ENCODE results near the gene OR10J1. TPM values are rescaled to one million over a fixed set of nuclear protein-coding genes. Genes with fewer than 3 reads are reported as not detected.

Gene OR10J1
- not detected for polyA plus RNA-seq
- long read RNA-seq, donor 1, result 0 reads
- long read RNA-seq, donor 2, result 0 reads
- long read RNA-seq, donor 3, result 0 reads
- long read RNA-seq, donor 4, result 0 reads
- long read RNA-seq, donor 5, result 0 reads
- long read RNA-seq, donor 6, result 0 reads
- long read RNA-seq, donor 7, result 0 reads
- long read RNA-seq, donor 8, result 0 reads
- long read RNA-seq, donor 9, result 0 reads
- long read RNA-seq, donor 10, result 0 reads
- long read RNA-seq, donor 11, result 0 reads

GRCh38 chr1:159439422-159439821 is at the start of gene OR10J1:
Gene OR10J1, plus strand, starts transcription at chr1:159439722. Its CDS starts 70 bp downstream, at chr1:159439792.
- no peaks in the 10 kb centered on the region for H3K36me3 ChIP-seq (ENCODE audit: control insufficient read depth, insufficient read depth, low read length)
- H3K4me3 ChIP-seq (ENCODE audit: low read length), result no peak within 1 kb of the TSS
- no peaks in the 10 kb centered on the region for H3K9me3 ChIP-seq (ENCODE audit: control insufficient read depth, low read depth, low read length)
- DNase-seq, result no peak
- H3K27ac ChIP-seq (ENCODE audit: low read length), result no peak within 1 kb of the TSS
- peaks cover 17% of the 10 kb centered on the region for H3K4me1 ChIP-seq (ENCODE audit: control insufficient read depth, insufficient read depth, low read length)
- H3K27me3 ChIP-seq (ENCODE audit: control insufficient read depth, insufficient read depth, low read length), result no peaks in the 10 kb centered on the region

GRCh38 chr1:159406821-159407220 is 32.7 kb upstream of the OR10J1 start:
- DNase-seq, result no peak
- Histone ChIP-seq H3K27me3 (ENCODE audit: control insufficient read depth, insufficient read depth, low read length) (no peaks in the 10 kb centered on the region), H3K4me1 (ENCODE audit: control insufficient read depth, insufficient read depth, low read length) (no peaks in the 10 kb centered on the region), H3K4me3 (ENCODE audit: low read length) (no peak overlapping the region), H3K9me3 (ENCODE audit: control insufficient read depth, low read depth, low read length) (no peaks in the 10 kb centered on the region), H3K36me3 (ENCODE audit: control insufficient read depth, insufficient read depth, low read length) (no peaks in the 10 kb centered on the region), H3K27ac (ENCODE audit: low read length) (no peak overlapping the region)
- no CpG with 5 or more reads among the region's 2 CpGs for WGBS (ENCODE audit: insufficient coverage, low lambda C conversion rate)

GRCh38 chr1:159408862-159409400 is 30.6 kb upstream of the OR10J1 start:
- DNase-seq, result no peak
- Histone ChIP-seq H3K9me3 (ENCODE audit: control insufficient read depth, low read depth, low read length) (no peaks in the 10 kb centered on the region), H3K4me3 (ENCODE audit: low read length) (no peak overlapping the region), H3K27ac (ENCODE audit: low read length) (no peak overlapping the region), H3K27me3 (ENCODE audit: control insufficient read depth, insufficient read depth, low read length) (no peaks in the 10 kb centered on the region), H3K36me3 (ENCODE audit: control insufficient read depth, insufficient read depth, low read length) (no peaks in the 10 kb centered on the region), H3K4me1 (ENCODE audit: control insufficient read depth, insufficient read depth, low read length) (no peaks in the 10 kb centered on the region)
- WGBS (ENCODE audit: insufficient coverage, low lambda C conversion rate), result 82% methylated on average over 2 of the region's 6 CpGs

- no CpG with 5 or more reads among the region's 8 CpGs for WGBS (ENCODE audit: insufficient coverage, low lambda C conversion rate)
These were observed 17.7 kb upstream of the OR10J1 start for GRCh38 chr1:159421821-159422220.

GRCh38 chr1:159428536-159428935 is 11.0 kb upstream of the OR10J1 start:
- H3K27ac ChIP-seq (ENCODE audit: low read length), result peak overlapping the region; percentile 96
- DNase-seq, result peak; percentile 74 to 91
- H3K4me1 ChIP-seq (ENCODE audit: control insufficient read depth, insufficient read depth, low read length), result peaks cover 13% of the 10 kb centered on the region
- WGBS (ENCODE audit: insufficient coverage, low lambda C conversion rate), result no CpG with 5 or more reads among the region's 3 CpGs
- H3K27me3 ChIP-seq (ENCODE audit: control insufficient read depth, insufficient read depth, low read length), result no peaks in the 10 kb centered on the region
- H3K36me3 ChIP-seq (ENCODE audit: control insufficient read depth, insufficient read depth, low read length), result no peaks in the 10 kb centered on the region
- H3K4me3 ChIP-seq (ENCODE audit: low read length), result no peak overlapping the region
- no peaks in the 10 kb centered on the region for H3K9me3 ChIP-seq (ENCODE audit: control insufficient read depth, low read depth, low read length)

More at GRCh38 chr1:159421821-159422220, 17.7 kb upstream of the OR10J1 start:
- H3K4me1 ChIP-seq (ENCODE audit: control insufficient read depth, insufficient read depth, low read length), result no peaks in the 10 kb centered on the region
- H3K27ac ChIP-seq (ENCODE audit: low read length), result no peak overlapping the region
- no peak for DNase-seq
- peaks cover 16% of the 10 kb centered on the region for H3K9me3 ChIP-seq (ENCODE audit: control insufficient read depth, low read depth, low read length)
- no peaks in the 10 kb centered on the region for H3K36me3 ChIP-seq (ENCODE audit: control insufficient read depth, insufficient read depth, low read length)
- H3K27me3 ChIP-seq (ENCODE audit: control insufficient read depth, insufficient read depth, low read length), result no peaks in the 10 kb centered on the region
- H3K4me3 ChIP-seq (ENCODE audit: low read length), result no peak overlapping the region

GRCh38 chr1:159429074-159429861 is 10.3 kb upstream of the OR10J1 start:
- Histone ChIP-seq H3K4me1 (ENCODE audit: control insufficient read depth, insufficient read depth, low read length) (peaks cover 13% of the 10 kb centered on the region), H3K4me3 (ENCODE audit: low read length) (no peak overlapping the region), H3K36me3 (ENCODE audit: control insufficient read depth, insufficient read depth, low read length) (no peaks in the 10 kb centered on the region), H3K27me3 (ENCODE audit: control insufficient read depth, insufficient read depth, low read length) (no peaks in the 10 kb centered on the region), H3K9me3 (ENCODE audit: control insufficient read depth, low read depth, low read length) (no peaks in the 10 kb centered on the region), H3K27ac (ENCODE audit: low read length) (peak overlapping the region; percentile 96)
- DNase-seq, result peak; percentile 19 to 59
- WGBS (ENCODE audit: insufficient coverage, low lambda C conversion rate), result no CpG with 5 or more reads among the region's 4 CpGs

- H3K4me1 ChIP-seq (ENCODE audit: control insufficient read depth, insufficient read depth, low read length), result peaks cover 13% of the 10 kb centered on the region
- no peak overlapping the region for H3K27ac ChIP-seq (ENCODE audit: low read length)
- H3K4me3 ChIP-seq (ENCODE audit: low read length), result no peak overlapping the region
- no peaks in the 10 kb centered on the region for H3K27me3 ChIP-seq (ENCODE audit: control insufficient read depth, insufficient read depth, low read length)
- WGBS (ENCODE audit: insufficient coverage, low lambda C conversion rate), result no CpG with 5 or more reads among the region's 6 CpGs
- H3K36me3 ChIP-seq (ENCODE audit: control insufficient read depth, insufficient read depth, low read length), result no peaks in the 10 kb centered on the region
- DNase-seq, result no peak
- H3K9me3 ChIP-seq (ENCODE audit: control insufficient read depth, low read depth, low read length), result no peaks in the 10 kb centered on the region
These were observed 8.5 kb upstream of the OR10J1 start for GRCh38 chr1:159430985-159431384.

- peaks cover 13% of the 10 kb centered on the region for H3K4me1 ChIP-seq (ENCODE audit: control insufficient read depth, insufficient read depth, low read length)
- H3K9me3 ChIP-seq (ENCODE audit: control insufficient read depth, low read depth, low read length), result no peaks in the 10 kb centered on the region
- H3K4me3 ChIP-seq (ENCODE audit: low read length), result no peak within 1 kb of the TSS
- no peak for DNase-seq
- no CpG with 5 or more reads among the region's 1 CpG for WGBS (ENCODE audit: insufficient coverage, low lambda C conversion rate)
- no peaks in the 10 kb centered on the region for H3K36me3 ChIP-seq (ENCODE audit: control insufficient read depth, insufficient read depth, low read length)
- no peak within 1 kb of the TSS for H3K27ac ChIP-seq (ENCODE audit: low read length)
- H3K27me3 ChIP-seq (ENCODE audit: control insufficient read depth, insufficient read depth, low read length), result no peaks in the 10 kb centered on the region
These were observed 7.6 kb upstream of the OR10J1 start, which contains the start of gene OR10J4 for GRCh38 chr1:159431904-159432303. Gene OR10J4, plus strand, starts transcription at chr1:159432204.

GRCh38 chr1:159436469-159436868 is 3.1 kb upstream of the OR10J1 start:
- Histone ChIP-seq H3K4me1 (ENCODE audit: control insufficient read depth, insufficient read depth, low read length) (no peaks in the 10 kb centered on the region), H3K27ac (ENCODE audit: low read length) (no peak overlapping the region), H3K4me3 (ENCODE audit: low read length) (no peak overlapping the region), H3K36me3 (ENCODE audit: control insufficient read depth, insufficient read depth, low read length) (no peaks in the 10 kb centered on the region), H3K9me3 (ENCODE audit: control insufficient read depth, low read depth, low read length) (no peaks in the 10 kb centered on the region), H3K27me3 (ENCODE audit: control insufficient read depth, insufficient read depth, low read length) (no peaks in the 10 kb centered on the region)
- no peak for DNase-seq
- WGBS (ENCODE audit: insufficient coverage, low lambda C conversion rate), result 72% methylated on average over 4 of the region's 4 CpGs

GRCh38 chr1:159441360-159441759 is 1.8 kb downstream of the OR10J1 start:
- peak in 1 of 2 donors; percentile 11 for DNase-seq
- no peak overlapping the region for H3K27ac ChIP-seq (ENCODE audit: low read length)
- no peaks in the 10 kb centered on the region for H3K36me3 ChIP-seq (ENCODE audit: control insufficient read depth, insufficient read depth, low read length)
- no peaks in the 10 kb centered on the region for H3K9me3 ChIP-seq (ENCODE audit: control insufficient read depth, low read depth, low read length)
- H3K4me3 ChIP-seq (ENCODE audit: low read length), result no peak overlapping the region
- H3K27me3 ChIP-seq (ENCODE audit: control insufficient read depth, insufficient read depth, low read length), result no peaks in the 10 kb centered on the region
- peaks cover 18% of the 10 kb centered on the region for H3K4me1 ChIP-seq (ENCODE audit: control insufficient read depth, insufficient read depth, low read length)
